HG03060 (cell line): ENCODE data around the gene PRDX5.

Source experiments
- ATAC-seq: cut with Tn5 transposase; IDR thresholded peaks from one replicate; pipeline ENCODE4 v1.9.1; 2021; ENCODE audit warnings: low read depth, moderate number of reproducible peaks; ENCODE audit not compliant: unreplicated experiment

PRDX5 gene

DNA sequence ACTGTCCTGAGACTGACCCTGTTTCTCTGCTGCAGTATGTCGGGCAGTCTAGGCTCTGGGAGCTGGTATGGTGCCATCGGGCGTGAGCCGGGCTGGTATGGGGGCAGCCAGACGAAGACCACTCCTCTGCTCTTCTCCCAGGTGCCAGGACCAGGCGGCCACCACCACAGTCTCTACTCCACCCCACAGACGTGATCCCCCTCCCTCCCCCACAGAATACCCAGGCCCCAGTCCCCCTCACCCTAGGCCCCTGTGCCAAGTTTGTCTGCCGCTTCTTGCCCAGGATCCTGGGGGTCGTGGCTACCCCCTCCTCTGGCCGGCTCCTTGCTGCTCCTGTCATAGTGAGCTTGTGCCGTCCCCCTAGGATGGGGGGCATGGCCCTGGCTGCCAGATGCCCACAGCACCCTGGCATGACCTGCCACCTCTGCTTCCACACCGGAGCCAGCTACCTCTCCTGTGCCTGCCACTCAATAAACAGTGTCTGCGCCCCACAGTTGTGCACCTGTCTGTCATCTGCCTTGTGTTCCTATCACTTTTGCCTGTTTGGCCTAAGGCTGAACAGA lies 28.8 kb upstream of the PRDX5 start:
- ATAC-seq, result no peak

GRCh38 chr11:64290352-64291261 lies 27.3 kb upstream of the PRDX5 start:
- no peak for ATAC-seq

GRCh38 chr11:64291262-64291751 lies 26.6 kb upstream of the PRDX5 start, which contains the start of gene KCNK4:
KCNK4 (plus strand) TSS chr11:64291302; CDS start chr11:64293019, 1,717 bp downstream.
- no peak for ATAC-seq

- ATAC-seq, result no peak
Observed at GRCh38 chr11:64291752-64292459, 26.0 kb upstream of the PRDX5 start.

GRCh38 chr11:64292460-64293254 lies 25.3 kb upstream of the PRDX5 start:
- no peak for ATAC-seq

DNA sequence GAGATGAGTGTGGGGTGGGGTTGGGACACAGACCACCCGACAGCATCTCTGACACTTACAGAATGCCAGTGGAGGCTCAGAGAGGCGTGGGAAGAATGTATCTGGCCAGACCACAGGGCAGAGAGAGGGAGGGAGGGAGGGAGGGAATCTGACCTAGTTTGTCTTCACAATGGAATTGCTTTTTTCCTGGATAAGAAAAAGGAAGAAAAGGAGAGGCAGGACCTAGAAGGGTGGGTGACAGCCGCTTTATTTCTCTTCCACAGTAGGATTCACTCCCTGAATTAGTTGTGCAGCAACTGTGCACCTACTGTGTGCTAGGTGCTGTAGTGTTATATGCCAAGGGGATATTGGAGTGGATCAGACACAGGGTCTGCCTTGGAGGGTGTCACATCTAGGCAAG lies 23.1 kb upstream of the PRDX5 start:
- ATAC-seq, result no peak

DNA sequence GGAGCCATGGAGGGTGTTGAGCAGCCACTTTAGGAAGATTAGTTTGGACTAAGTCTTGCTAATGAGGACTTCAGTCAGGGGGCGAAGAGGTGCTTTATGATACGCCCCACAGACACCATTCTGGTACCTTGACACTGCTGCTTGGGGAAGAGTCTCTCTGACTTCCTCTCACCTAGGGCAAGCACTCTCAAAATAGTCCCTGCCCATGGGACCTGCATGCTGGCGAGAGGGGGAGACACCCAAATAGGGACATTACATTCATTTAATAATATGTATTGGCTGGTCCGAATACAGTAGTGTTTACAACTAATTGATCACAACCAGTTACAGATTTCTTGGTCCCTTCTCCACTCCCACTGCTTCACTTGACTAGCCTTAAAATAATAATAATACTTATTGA lies 22.2 kb upstream of the PRDX5 start:
- ATAC-seq, result no peak

DNA sequence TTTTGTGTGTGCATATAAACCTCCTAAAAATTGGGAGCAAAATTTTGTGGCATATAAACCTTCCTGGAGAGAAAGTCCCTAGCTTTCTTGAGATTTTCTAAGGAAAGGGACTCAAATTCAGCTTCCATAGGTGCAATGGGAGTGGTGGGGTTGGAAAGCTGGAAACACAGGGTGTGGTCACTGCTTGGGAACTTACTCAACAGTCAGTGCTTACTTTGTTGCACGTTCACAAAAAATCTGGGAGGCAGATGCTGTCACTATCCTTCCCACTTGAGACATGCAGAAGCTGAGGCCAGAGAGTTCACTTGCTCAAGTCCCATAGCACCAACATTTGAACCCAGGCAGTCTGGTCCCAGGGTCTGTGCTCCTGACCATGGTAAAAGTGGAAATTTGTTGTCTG lies 21.7 kb upstream of the PRDX5 start:
- ATAC-seq, result no peak

GRCh38 chr11:64296830-64297698 lies 20.9 kb upstream of the PRDX5 start:
- ATAC-seq, result no peak

DNA sequence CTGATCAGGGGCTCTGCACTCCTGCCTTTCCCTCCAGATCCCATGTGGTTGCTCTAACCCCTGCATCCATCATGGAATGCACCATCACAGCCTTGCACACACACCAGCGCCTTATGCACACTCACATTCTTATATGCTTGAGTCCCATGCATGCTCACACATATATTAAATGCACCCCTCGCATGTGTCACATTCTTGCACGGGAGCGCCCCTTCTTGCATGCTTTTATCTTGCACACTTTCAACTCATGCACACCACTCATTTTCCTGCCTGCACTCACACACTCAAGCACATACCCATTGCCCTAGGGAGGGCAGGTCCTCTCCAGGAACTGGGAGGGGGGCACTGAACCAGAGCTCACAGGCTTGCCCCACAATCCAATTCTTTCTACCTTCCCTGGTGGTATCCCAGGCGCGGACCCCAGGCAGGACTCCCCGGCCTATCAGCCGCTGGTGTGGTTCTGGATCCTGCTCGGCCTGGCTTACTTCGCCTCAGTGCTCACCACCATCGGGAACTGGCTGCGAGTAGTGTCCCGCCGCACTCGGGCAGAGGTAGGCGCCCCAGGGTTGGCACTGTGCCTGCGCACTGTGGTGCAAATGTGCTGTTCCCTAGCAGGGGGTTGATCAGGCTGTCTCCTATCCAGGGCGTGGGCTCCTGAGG lies 20.1 kb upstream of the PRDX5 start:
- ATAC-seq, result no peak

DNA sequence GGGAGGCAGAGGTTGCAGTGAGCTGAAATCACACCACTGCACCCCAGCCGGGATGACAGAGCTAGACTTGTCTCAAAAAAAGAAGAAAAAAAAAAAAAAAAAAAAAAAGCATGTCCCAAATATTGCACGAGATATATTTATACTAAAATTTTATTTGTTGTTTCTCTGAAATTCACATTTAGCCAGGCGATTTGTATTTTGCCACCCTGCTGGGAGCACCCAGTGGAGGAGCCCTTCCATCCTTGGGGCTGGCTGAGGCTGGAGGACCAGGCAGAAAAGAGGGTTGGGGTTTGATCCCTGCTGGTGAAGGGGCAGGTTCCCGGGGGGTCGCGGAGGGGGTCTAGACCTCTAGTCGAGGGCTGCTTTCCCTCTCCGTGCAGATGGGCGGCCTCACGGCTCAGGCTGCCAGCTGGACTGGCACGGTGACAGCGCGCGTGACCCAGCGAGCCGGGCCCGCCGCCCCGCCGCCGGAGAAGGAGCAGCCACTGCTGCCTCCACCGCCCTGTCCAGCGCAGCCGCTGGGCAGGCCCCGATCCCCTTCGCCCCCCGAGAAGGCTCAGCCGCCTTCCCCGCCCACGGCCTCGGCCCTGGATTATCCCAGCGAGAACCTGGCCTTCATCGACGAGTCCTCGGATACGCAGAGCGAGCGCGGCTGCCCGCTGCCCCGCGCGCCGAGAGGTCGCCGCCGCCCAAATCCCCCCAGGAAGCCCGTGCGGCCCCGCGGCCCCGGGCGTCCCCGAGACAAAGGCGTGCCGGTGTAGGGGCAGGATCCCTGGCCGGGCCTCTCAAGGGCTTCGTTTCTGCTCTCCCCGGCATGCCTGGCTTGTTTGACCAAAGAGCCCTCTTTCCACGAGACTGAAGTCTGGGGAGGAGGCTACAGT lies 18.7 kb upstream of the PRDX5 start:
- ATAC-seq, result no peak

GRCh38 chr11:64299847-64300648 lies 17.9 kb upstream of the PRDX5 start, which contains the start of gene CATSPERZ:
CATSPERZ (plus strand) TSS chr11:64300358; CDS start chr11:64300411, 53 bp downstream.
- no peak for ATAC-seq

- no peak for ATAC-seq
Observed at GRCh38 chr11:64303109-64304031, 14.6 kb upstream of the PRDX5 start.

DNA sequence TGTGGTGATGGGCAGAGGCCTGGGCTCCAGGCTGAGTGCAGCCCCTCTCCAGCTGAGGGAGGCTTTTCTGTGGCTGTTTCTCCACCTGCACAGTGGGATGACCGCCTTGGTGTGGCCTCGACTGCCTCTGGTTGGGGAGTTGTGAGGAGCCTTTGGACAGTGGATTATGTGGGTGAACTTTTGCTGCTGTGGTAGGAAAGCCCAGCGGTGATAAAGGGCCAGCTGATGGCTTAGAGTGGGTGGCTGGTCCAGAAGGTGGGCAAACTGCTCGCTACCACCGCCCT lies 13.9 kb upstream of the PRDX5 start:
- no peak for ATAC-seq

DNA sequence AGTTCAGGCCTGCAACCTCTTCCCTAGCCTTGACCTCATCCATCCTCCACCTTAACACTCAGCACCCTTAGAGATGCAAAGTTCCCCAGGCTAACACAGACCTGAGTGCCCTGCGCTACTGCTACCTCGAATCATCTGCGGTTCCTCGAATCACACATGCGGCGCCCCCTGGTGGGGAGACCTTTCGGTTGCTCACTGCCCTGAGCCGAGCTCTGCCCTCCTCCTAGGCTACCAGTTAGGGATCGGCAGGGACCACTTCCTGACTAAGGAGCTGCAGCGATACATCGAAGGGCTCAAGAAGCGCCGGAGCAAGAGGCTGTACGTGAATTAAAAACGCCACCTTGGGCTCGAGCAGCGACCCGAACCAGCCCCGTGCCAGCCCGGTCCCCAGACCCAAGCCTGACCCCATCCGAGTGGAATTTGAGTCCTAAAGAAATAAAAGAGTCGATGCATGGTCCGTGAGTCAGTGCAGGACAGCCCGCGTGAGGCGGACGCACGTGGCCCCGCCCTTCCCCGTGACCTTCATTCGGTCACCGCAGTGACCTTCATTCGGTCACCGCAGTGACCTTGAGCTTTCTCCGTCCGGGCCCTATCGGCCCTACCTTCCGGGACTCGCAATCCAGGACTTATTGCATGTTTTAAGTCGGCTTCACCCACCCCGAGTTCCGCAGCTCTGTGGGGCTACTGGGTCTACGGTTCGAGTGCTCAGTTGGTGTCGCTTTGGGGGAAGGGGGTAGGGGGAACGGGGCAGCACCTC lies 13.4 kb upstream of the PRDX5 start:
- ATAC-seq, result peak; percentile 25
